KOPT-K1 (cell line): ENCODE data around the gene MYBPC1.
"Not testable (repeated sequence)": the region's sequence is repeated elsewhere in the genome, so short reads cannot be mapped to it uniquely, and the experiment has no call there.

Experiments
- H3K27ac ChIP-seq: fragments of 200-600 bp; sonication (generic); 2 replicates; pipeline ENCODE4 v1.5.1; 2016; ENCODE audit warnings: antibody characterized with exemption, mild to moderate bottlenecking, low read depth, low read length; ENCODE audit not compliant: poor library complexity, severe bottlenecking
- H3K36me3 ChIP-seq: fragments of 200-600 bp; sonication (generic); 2 replicates; pipeline ENCODE4 v1.5.1; 2017; ENCODE audit warnings: antibody characterized with exemption, mild to moderate bottlenecking, low read length, moderate library complexity; ENCODE audit not compliant: insufficient read depth
- H3K9me3 ChIP-seq: fragments of 200-600 bp; sonication (generic); 2 replicates; pipeline ENCODE4 v1.5.1; 2017; ENCODE audit warnings: antibody characterized with exemption, low read length, mild to moderate bottlenecking; ENCODE audit not compliant: insufficient read depth, poor library complexity, severe bottlenecking

MYBPC1 gene

DNA sequence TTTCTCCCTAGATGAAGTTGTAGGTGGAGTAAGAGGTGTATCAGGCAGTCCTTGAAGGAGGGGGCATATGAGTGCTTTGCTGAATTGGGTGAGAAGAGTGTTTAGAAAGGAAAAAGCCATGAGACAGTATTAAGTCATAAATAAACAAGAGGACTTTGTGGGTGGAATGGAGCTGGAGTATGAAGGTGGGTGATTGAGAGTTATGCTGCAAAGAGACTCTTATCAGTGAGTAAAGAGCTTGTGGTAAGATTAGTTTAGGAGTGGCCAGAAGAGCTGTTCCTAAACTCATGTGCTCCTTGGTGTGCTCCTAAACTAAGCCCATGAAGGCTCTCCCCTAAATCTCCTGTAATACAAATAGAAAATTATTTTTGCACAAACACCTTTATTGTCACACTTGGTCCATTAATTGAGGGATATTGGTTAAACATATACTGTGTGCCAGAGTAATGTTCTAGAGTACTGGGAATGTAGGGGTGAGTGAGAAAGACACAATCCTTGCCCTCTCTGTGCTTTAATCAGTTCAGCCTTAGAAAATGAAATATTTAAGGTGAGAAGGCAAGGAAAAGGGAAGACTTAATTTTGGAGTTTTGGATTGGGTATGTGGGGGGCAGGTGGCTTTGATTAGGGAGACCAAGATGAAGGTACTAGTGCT, 112.5 kb downstream of the MYBPC1 start:
- H3K36me3 ChIP-seq, result no peaks in the 10 kb centered on the region
- no peaks in the 10 kb centered on the region for H3K9me3 ChIP-seq
- H3K27ac ChIP-seq, result no peak overlapping the region

- H3K27ac ChIP-seq, result no peak overlapping the region
- no peaks in the 10 kb centered on the region for H3K9me3 ChIP-seq
- no peaks in the 10 kb centered on the region for H3K36me3 ChIP-seq
Measured at GRCh38 chr12:101710288-101710687, 115.5 kb downstream of the MYBPC1 start.

DNA sequence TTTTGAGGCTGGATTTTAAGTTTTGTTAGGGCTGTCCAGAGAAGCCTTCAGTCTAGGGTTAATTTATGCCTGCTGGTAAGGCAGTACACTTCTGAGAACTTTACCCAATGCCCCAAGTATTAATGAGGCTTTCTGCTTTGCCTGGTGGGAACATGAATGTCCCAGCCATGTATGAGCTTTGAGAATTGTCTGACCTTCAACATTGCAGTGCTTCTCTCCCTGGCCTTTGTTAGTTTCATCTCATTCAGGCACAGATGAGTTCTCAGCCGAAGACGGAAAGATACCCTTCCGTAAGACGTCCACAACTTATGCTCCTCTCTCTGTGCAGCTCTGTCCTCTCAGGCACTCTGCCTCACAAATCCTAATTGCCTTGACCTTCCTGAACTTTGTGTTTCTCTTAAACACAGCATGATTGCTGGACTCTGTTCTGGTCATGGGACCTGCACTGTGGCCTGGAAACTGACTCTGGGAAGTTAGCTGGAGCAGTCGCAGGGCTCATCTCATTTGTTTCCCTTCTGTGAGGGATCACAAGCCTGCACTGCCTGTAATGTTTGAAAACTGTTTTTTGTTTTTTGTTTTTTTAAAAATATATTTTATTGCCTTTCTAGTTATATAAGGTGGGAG, 118.4 kb downstream of the MYBPC1 start:
- H3K9me3 ChIP-seq, result no peaks in the 10 kb centered on the region
- H3K36me3 ChIP-seq, result no peaks in the 10 kb centered on the region
- H3K27ac ChIP-seq, result no peak overlapping the region

GRCh38 chr12:101713930-101714329, 119.2 kb downstream of the MYBPC1 start:
- H3K9me3 ChIP-seq, result no peaks in the 10 kb centered on the region
- H3K36me3 ChIP-seq, result no peaks in the 10 kb centered on the region
- no peak overlapping the region for H3K27ac ChIP-seq

GRCh38 chr12:101714877-101715444, 120.2 kb downstream of the MYBPC1 start:
- H3K27ac ChIP-seq, result no peak overlapping the region
- no peaks in the 10 kb centered on the region for H3K36me3 ChIP-seq
- H3K9me3 ChIP-seq, result no peaks in the 10 kb centered on the region

DNA sequence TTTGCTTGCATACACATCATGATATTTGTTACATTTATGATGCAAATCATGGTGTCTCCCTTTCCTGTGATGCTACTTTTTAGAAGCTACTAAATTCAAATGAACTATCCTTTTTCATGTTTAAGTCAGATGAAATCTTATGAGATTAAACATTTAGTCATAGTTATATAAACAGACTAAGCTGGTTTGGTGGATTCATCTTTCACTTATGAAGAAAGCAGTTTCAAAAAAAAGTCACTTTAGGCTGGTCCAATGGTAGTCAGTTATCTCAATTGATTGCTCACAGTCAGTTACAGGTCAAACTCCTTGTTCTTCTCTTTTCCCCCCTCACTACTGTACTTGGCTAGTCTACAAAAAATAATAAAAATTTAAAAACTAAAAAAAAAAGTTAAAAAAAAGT, 124.8 kb downstream of the MYBPC1 start:
- Histone ChIP-seq H3K9me3 (no peaks in the 10 kb centered on the region), H3K36me3 (peaks cover 4% of the 10 kb centered on the region), H3K27ac (no peak overlapping the region)

DNA sequence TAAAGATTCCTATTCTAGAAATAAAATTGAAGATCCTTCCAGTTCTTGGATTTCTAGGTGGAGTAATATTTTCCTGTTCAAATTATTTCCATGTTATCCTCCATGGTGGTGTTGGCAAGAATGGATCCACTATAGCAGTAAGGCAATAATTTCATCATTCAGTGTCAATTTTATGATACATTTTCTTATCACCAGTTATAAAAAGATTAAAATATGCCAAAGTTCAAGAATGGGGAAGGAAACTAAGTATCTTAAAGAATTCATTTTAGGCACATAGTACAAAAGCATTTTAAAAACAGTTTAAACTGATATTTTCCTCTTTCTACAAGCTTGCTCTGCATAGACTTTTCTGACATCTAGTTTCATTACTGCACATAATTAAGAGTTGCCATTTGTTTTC, 125.3 kb downstream of the MYBPC1 start:
- Histone ChIP-seq H3K9me3 (no peaks in the 10 kb centered on the region), H3K27ac (no peak overlapping the region), H3K36me3 (peaks cover 7% of the 10 kb centered on the region)

DNA sequence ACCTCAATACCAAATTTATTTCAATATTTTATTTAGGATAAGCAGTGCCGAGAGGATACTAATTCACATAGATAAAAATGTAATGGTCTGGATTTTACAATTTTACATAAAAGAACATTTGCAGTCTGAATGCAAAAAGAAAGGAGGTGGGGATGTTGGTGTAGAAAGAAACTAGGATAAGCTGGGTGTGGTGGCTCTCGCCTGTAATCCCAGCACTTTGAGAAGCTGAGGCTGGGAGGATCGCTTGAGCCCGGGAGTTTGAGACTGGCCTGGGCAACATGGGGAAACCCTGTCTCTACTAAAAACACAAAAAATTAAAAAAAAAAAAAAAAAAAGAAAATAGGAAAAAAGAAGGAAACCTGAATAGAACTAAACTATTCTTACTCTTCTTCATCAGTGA, 127.6 kb downstream of the MYBPC1 start:
- Histone ChIP-seq H3K9me3 (no peaks in the 10 kb centered on the region), H3K27ac (no peak overlapping the region), H3K36me3 (peaks cover 13% of the 10 kb centered on the region)

DNA sequence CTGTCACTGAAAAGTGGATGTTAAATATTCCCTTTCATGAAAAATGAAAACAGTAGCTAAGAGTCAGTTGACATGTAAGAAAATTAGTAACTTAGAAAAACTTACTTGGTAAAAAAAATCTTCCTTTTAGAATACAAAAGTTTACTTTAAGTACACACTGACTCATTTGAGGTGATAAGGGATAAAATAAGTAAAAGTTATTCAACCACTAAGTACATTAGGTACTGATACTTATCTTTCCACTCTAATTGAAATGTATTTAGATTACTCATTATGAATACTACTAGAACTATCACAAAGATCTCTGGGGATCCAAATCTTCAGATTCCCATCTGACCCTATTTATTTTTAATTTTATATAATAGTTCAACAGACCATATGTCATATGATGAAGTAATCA, 132.3 kb downstream of the MYBPC1 start:
- H3K36me3 ChIP-seq, result peaks cover 23% of the 10 kb centered on the region
- no peak overlapping the region for H3K27ac ChIP-seq

DNA sequence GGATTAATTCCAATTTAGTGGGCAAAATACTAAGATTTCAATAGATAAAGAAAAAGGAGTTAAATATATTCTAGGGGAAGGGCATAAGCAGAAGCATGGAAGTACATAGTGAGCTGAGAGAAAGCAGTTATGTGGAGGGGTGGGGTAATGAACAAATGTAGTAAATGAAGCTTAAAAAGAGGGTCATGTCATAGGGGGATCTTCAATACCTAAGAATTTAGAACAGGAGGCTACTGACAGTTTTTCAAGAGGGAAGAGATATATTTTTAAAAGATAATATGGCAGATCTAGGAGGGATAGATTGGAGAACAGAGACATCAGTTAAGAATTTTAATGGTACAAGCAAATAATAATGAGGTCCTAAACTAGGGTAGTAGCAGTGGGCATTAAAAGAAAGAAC, 135.1 kb downstream of the MYBPC1 start:
- Histone ChIP-seq H3K9me3 (no peaks in the 10 kb centered on the region), H3K36me3 (peaks cover 36% of the 10 kb centered on the region; the same call in 1 of the 2 replicates)

More for the DNA sequence above, 132.3 kb downstream of the MYBPC1 start:
- H3K9me3 ChIP-seq, result no peaks in the 10 kb centered on the region

DNA sequence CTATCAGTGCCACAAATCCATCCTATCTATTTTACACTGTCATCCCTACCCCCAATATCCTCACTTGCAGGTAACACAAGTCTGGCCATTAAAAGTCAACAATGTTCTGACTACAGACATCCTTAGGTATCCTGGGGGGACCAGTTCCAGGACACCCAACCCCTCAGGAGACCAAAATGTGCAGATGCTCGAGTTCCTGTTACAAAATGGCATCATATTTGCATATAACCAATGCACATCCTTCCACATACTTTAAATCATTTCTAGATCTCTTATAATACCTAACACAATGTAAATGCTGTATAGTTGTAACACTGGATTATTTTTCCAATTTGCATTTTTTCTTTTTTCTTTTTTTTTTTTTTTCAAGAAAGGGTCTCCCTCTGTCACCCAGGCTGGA, 137.5 kb downstream of the MYBPC1 start:
- H3K36me3 ChIP-seq, result peaks cover 28% of the 10 kb centered on the region; the same call in 1 of the 2 replicates
- no peaks in the 10 kb centered on the region for H3K9me3 ChIP-seq
- no peak overlapping the region for H3K27ac ChIP-seq

More for the DNA sequence above, 135.1 kb downstream of the MYBPC1 start:
- H3K27ac ChIP-seq, result no peak overlapping the region

GRCh38 chr12:101733166-101733565, 138.4 kb downstream of the MYBPC1 start:
- Histone ChIP-seq H3K27ac (no peak overlapping the region), H3K9me3 (no peaks in the 10 kb centered on the region), H3K36me3 (peaks cover 28% of the 10 kb centered on the region; the same call in 1 of the 2 replicates)

DNA sequence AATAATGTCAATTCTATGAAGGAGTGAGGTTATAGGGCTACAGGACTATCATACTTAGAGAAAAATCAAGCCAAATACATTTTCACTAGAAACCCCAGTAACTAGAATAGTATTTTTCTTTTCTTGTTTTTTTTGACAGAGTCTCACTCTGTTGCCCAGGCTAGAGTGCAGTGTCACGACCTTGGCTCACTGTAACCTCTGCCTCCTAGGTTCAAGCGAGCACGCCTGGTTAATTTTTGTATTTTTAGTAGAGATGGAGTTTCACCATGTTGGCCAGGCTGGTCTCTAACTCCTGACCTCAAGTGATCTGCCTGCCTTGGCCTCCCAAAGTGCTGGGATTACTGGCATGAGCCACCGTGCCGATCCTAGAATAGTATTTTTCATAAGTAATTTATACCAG, 139.7 kb downstream of the MYBPC1 start:
- H3K36me3 ChIP-seq, result peaks cover 24% of the 10 kb centered on the region; the same call in 1 of the 2 replicates
- H3K27ac ChIP-seq, H3K9me3 ChIP-seq: not testable (repeated sequence)
